T-helper 2 cell treated with Interferon-gamma antibody and Interleukin-4, amounts not matched to agents 100 ng/mL and 5 ng/mL, for 36 hours (primary cell): ENCODE measurements around the gene NHERF1. TPM values are rescaled to one million over a fixed set of nuclear protein-coding genes. Genes with fewer than 3 reads are reported as not detected.

ENCODE experiments used
- intact Hi-C: fragments of 100-400 bp; cut with micrococcal nuclease; formaldehyde crosslinking; loops from one replicate; pipeline ENCODE4 v1.15.1; 2023
- total RNA-seq: library from RNA; stranded (reverse); gene quantifications from 2 replicates; pipeline ENCODE4 v1.2.3, GENCODE V29; 2022

Gene NHERF1
- total RNA-seq, 1 donor from 2014 or later, result 289 TPM

- intact Hi-C loops, result no loop called here
Observed at GRCh38 chr17:74766413-74766812, 18.0 kb downstream of the NHERF1 start.

DNA sequence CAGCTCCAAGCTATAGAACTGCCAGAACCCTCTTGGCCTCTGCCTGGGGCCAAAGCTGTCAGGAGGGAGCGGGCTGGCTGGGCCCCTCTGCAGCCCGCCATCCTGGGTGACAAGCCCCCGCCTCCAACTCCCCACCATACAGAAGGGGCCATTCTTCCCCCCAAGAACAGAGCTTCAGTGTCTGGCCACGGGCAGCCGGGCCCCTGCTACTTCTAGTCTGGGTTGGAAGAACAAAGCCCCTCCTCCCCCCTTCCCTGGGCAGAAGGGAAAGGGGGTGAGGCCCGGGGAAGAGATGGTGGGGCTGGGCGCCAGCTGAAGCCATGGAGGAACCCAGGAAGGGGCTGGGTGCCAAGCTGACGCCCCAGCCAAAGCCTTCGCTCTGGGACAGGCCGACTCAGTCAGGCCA is 18.7 kb downstream of the NHERF1 start:
- intact Hi-C loops, result no loop called here

DNA sequence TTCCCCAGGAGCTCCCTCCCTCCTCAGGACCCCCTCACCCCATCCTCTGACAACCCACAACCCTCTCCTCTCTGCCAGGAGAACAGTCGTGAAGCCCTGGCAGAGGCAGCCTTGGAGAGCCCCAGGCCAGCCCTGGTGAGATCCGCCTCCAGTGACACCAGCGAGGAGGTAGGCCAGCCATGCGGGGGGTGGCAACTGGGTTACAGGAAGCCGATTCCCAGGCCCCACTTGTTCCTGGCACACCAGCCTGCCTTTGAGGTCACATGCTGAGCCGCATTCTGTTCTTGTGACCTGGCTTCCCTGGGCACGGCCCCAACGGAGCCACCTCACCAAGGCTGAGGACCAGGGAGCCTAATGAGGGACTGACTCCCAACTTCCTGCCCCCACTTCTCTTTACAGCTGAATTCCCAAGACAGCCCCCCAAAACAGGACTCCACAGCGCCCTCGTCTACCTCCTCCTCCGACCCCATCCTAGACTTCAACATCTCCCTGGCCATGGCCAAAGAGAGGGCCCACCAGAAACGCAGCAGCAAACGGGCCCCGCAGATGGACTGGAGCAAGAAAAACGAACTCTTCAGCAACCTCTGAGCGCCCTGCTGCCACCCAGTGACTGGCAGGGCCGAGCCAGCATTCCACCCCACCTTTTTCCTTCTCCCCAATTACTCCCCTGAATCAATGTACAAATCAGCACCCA is 19.8 kb downstream of the NHERF1 start:
- intact Hi-C loops, result no loop called here

DNA sequence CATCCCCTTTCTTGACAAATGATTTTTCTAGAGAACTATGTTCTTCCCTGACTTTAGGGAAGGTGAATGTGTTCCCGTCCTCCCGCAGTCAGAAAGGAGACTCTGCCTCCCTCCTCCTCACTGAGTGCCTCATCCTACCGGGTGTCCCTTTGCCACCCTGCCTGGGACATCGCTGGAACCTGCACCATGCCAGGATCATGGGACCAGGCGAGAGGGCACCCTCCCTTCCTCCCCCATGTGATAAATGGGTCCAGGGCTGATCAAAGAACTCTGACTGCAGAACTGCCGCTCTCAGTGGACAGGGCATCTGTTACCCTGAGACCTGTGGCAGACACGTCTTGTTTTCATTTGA is 20.3 kb downstream of the NHERF1 start:
- intact Hi-C loops, result no loop called here

DNA sequence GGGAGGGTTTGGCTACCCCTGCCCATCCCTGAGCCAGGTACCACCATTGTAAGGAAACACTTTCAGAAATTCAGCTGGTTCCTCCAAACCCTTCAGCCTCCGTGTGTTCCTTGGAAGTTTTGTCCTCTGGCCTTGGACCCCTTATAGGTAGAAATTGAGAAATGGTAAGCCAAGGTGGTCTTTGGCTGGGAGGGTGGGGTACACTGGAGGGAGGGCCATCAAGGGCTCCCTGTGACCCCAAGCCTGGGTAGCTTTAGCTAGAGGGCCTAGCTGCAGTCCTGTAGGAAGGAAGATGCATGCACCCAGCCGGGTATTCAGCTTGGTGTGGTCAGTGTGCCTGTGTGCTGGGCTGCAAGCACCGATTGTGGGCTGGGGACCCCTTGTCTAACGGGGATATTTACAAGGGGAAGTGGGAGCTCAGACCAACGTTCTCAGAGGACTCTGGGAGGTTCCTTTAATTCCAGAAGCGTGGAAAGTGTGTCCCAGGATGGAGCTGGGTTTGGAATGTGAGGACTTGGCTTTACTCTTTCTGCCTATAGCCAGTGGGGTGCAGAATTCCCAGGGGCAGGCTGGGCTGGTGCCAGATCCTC is 20.9 kb downstream of the NHERF1 start:
- intact Hi-C loops, result no loop called here

- intact Hi-C loops, result loop anchor here (1.0 kb wide), 3 partner anchors 22 to 113 kb away; partner anchors contain the start of gene NHERF1
Observed at GRCh38 chr17:74769856-74770497, 21.5 kb downstream of the NHERF1 start.

GRCh38 chr17:74770498-74771318 is 22.3 kb downstream of the NHERF1 start:
- intact Hi-C loops, result loop anchor here (1.0 kb wide), 3 partner anchors 22 to 113 kb away; partner anchors contain the start of gene NHERF1

DNA sequence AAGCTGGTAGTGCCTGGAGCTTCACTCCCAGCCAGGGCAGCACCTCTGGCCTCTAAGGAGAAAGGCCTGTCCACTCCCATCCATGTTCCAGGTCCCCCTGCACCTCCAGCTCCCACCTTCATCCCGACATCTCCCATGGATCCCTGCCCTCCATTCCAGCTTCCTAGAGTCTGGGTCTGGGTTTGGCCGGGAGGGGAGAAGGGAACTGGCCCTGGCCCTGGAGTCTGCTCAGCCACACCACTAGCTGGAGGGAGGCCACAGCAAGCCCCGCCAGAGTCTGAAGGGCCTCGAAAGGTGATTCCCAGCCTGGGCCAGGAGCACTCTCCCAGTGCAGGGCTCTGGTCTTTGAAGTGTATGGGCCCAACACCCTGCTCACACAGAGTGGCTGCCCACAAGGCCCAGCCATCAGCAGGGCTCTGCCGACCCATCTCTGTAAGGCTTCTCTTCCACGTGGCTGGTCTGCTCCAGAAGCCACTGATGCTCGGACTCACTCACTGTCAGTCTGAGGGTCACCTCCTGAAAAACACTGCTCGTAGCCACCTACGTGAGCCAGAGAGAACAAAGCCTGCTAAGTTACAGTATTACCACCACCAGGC is 23.0 kb downstream of the NHERF1 start:
- intact Hi-C loops, result no loop called here

DNA sequence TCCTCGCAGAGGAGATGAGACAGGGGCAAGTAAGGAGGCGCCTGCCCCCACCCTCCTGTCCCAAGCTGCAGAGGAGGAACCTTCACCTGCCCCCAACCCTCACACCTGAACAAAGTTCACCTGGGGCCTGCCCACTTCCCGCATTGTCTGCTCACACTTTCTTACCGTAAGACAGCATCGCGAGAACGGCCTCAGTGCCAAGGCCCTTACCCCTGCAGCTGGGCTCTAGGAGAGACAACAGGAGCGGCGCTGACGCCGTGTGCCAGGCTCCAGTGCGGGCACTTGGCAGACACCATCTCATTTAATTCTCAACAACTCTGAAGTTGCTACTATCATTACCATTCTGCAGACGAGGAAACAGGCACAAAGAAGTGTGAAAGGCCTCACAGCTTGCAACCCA is 23.6 kb downstream of the NHERF1 start:
- intact Hi-C loops, result no loop called here

DNA sequence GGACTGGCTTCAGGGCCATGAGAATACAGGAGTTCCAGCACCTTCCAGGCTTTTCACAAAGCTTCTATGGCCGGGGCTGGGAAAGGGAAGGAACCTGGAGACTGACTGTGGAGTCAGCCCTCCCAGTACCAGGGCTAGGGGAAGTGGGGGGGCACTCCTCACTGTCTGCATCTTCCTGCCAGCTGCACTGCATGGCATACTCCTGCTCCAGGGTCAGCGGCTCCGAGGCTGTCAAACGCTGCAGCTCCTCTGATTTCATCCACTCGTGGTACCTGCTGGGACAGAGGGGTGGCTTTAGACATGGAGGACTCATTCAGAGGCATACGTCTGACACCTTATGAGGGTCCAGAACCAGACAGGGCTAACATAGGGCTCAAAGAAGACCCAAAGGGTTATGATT is 25.0 kb downstream of the NHERF1 start:
- intact Hi-C loops, result no loop called here

GRCh38 chr17:74773871-74774286 is 25.5 kb downstream of the NHERF1 start:
- intact Hi-C loops, result no loop called here

- intact Hi-C loops, result loop anchor here (1.0 kb wide), 1 partner anchor 27 kb away; the partner anchor contains the start of gene NHERF1
Observed at GRCh38 chr17:74775409-74776043, 27.1 kb downstream of the NHERF1 start.

DNA sequence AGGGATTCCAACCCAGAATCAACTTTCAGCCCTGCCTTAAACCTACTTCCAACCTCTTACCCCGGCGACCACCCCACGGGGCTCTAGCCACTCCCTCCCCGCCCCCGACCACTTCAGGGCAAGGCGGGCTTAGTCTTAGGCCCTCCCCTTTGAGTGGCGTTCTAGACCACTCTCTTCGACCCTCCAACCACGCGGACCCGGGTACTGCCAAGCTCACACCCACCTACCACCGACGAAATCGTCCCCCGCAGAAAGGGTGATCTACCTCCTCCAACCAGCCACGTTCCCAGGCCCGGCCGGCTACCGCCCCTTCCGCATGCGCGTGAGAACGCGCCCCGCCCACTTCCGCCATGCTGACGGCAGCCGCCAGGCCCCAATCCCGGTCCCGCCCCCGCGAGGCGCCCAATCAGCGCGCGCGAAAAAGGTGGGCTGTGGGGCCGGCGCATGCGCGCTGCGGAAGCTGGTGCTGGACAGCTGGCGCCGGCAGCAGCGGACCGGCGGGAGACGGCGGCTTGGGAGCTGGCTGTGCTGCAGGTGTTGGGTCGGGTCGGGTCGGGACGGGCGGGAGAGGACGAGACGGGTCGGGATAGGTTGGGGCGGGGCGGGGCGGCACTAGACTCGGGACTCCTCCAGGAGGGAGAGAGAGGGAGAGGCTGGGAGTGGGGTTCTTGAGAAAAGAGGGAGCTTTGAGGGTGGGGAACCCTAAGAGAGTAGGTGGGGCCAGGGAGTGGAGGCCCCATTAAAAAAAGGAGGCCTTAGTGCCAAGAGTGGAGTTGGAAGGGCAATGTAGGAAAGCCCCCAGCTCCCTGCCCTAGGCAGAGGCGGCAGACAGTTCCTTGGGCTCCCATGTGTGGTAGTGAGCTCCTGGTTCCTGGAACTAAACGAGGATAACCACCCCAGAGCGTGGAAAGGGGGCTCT is 27.9 kb downstream of the NHERF1 start, which contains the start of gene NAT9:
Gene NAT9, minus strand, starts transcription at position 302 of the 919 bp plus-strand sequence. CDS start 647 bp downstream, outside the sequence.
- intact Hi-C loops, result loop anchor here (1.0 kb wide), 1 partner anchor 28 kb away; the partner anchor contains the start of gene NHERF1

DNA sequence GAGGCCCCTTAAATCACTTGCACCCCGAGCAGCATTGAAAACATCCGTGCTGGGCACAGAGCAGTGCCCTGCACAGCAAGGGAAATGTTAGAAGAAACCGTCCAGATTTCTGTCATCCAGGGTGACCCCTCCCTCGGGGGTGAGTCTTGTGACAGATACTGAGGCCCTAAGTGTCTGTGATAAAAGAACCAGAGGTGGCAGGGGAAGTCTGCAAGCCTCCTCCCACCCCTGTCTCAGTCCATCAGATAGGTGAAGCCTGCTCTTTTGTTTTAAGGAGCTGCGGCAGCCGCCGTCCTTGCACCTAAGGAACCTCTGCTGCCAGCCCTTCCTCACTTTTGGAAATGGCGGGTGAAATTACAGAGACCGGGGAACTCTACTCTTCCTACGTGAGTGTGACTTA is 28.6 kb downstream of the NHERF1 start:
- intact Hi-C loops, result loop anchor here (1.0 kb wide), 1 partner anchor 29 kb away; the partner anchor contains the start of gene NHERF1

- intact Hi-C loops, result no loop called here
Observed at GRCh38 chr17:74777901-74778515, 29.6 kb downstream of the NHERF1 start.

DNA sequence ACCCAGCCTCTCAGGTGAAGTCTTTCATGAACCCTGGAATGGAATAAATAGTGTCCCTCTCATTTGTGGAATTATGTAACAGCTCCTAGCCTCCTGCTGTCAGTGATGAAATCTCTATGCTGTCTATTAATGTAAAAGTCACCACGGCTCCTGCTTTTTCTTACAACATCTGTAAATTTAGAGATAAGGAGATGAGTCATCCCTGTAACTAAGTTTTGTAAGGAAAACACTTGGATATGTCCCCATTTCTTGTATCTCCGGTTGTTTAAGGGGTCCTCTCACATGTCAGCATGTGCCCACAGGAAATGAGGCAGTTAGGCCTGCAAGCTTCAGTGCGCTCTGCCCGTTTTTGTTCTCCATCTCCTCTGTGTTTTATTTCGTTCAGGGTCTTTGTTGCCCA is 30.5 kb downstream of the NHERF1 start:
- intact Hi-C loops, result no loop called here

- intact Hi-C loops, result no loop called here
Observed at GRCh38 chr17:74779501-74779900, 31.1 kb downstream of the NHERF1 start.

DNA sequence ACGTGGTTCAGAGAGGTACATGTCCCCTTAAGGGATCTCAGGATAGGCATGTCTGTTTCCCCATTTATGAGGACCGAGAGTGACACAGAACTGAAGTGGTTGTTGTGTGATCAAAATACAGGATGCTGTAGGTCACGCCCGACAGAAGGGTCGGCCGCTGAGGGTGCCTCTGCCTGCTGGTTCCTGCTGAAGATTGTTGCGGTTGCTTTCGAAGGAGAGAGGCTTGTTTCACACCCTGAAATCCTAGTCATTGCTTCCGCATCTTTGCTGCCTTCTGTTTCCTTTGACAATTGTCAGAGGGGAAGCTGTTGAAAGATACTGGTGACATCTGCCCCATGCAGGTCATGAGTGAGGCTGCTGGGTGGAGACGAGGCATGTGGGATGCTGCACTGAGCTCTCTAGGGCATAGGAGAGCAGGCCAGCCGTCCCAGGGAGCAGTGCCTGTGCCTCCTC is 31.5 kb downstream of the NHERF1 start:
- intact Hi-C loops, result no loop called here
